ENCODE measurements around the gene RRP1. TPM values are rescaled to one million over a fixed set of nuclear protein-coding genes. Genes with fewer than 3 reads are reported as not detected.

The RRP1 gene
- total and polyA plus RNA-seq, 2 donors (not counting 1 experiment from before 2014, with no cell fraction given): 8.6 to 12.7 TPM

GRCh38 chr21:43849532-43850299 is 60.3 kb downstream of the RRP1 start:
- Histone ChIP-seq H3K9me3 (ENCODE audit: control insufficient read depth, insufficient read depth, low read depth, low read length) (no peaks in the 10 kb centered on the region), H3K79me2 (ENCODE audit: control insufficient read depth, insufficient read depth, low read length) (no peaks in the 10 kb centered on the region), H3K4me3 (replicated peaks in 1 of 4; ENCODE audit: control extremely low read depth in 1 of 4, insufficient read depth in 1 of 4, low read depth in 3 of 4, low read length in 4 of 4) (no peak overlapping the region), H3K27ac (ENCODE audit: insufficient read depth, low read length) (no peak overlapping the region), H3K4me2 (ENCODE audit: extremely low read depth, insufficient read depth, low read length) (no peak overlapping the region), H3K4me1 (ENCODE audit: control insufficient read depth, extremely low read depth, insufficient read depth, low read length) (no peaks in the 10 kb centered on the region), H4K20me1 (ENCODE audit: control insufficient read depth, extremely low read depth, insufficient read depth, low read length) (no peaks in the 10 kb centered on the region), H3K27me3 (ENCODE audit: control insufficient read depth, insufficient read depth, low read length) (peaks cover 5% of the 10 kb centered on the region), H3K36me3 (ENCODE audit: control insufficient read depth, insufficient read depth, low read length) (no peaks in the 10 kb centered on the region), H3K9ac (ENCODE audit: insufficient read depth, low read length) (no peak overlapping the region), H2AFZ (ENCODE audit: low read length) (no peak overlapping the region)
- TF ChIP-seq CTCF (conservative IDR thresholded peaks at IDR 0.05 in 1 of 2, IDR thresholded peaks at IDR 0.05 in 1 of 2; ENCODE audit: low read depth in 1 of 2, low read length in 2 of 2) (no peak), EZH2 (IDR thresholded peaks at IDR 0.05; ENCODE audit: low read length, missing control alignments) (no peak)
- no peak for DNase-seq (ENCODE audit: low read depth in 2 of 2)

GRCh38 chr21:43850728-43851295 is 61.4 kb downstream of the RRP1 start:
- Histone ChIP-seq H3K4me1 (ENCODE audit: control insufficient read depth, extremely low read depth, insufficient read depth, low read length) (no peaks in the 10 kb centered on the region), H3K79me2 (ENCODE audit: control insufficient read depth, insufficient read depth, low read length) (no peaks in the 10 kb centered on the region), H3K27me3 (ENCODE audit: control insufficient read depth, insufficient read depth, low read length) (peaks cover 10% of the 10 kb centered on the region), H3K9me3 (ENCODE audit: control insufficient read depth, insufficient read depth, low read depth, low read length) (no peaks in the 10 kb centered on the region), H3K9ac (ENCODE audit: insufficient read depth, low read length) (no peak overlapping the region), H2AFZ (ENCODE audit: low read length) (no peak overlapping the region), H3K27ac (ENCODE audit: insufficient read depth, low read length) (no peak overlapping the region), H3K4me3 (replicated peaks in 1 of 4; ENCODE audit: control extremely low read depth in 1 of 4, insufficient read depth in 1 of 4, low read depth in 3 of 4, low read length in 4 of 4) (no peak overlapping the region), H4K20me1 (ENCODE audit: control insufficient read depth, extremely low read depth, insufficient read depth, low read length) (no peaks in the 10 kb centered on the region), H3K36me3 (ENCODE audit: control insufficient read depth, insufficient read depth, low read length) (no peaks in the 10 kb centered on the region), H3K4me2 (ENCODE audit: extremely low read depth, insufficient read depth, low read length) (no peak overlapping the region)
- TF ChIP-seq CTCF (conservative IDR thresholded peaks at IDR 0.05 in 1 of 2, IDR thresholded peaks at IDR 0.05 in 1 of 2; ENCODE audit: low read depth in 1 of 2, low read length in 2 of 2) (no peak), EZH2 (IDR thresholded peaks at IDR 0.05; ENCODE audit: low read length, missing control alignments) (no peak)
- no peak for DNase-seq (ENCODE audit: low read depth in 2 of 2)

- H2AFZ ChIP-seq (ENCODE audit: low read length): no peak overlapping the region
- H3K36me3 ChIP-seq (ENCODE audit: control insufficient read depth, insufficient read depth, low read length): no peaks in the 10 kb centered on the region
- DNase-seq (ENCODE audit: low read depth in 2 of 2): no peak
- H3K9ac ChIP-seq (ENCODE audit: insufficient read depth, low read length): no peak overlapping the region
- no peaks in the 10 kb centered on the region for H4K20me1 ChIP-seq (ENCODE audit: control insufficient read depth, extremely low read depth, insufficient read depth, low read length)
- H3K9me3 ChIP-seq (ENCODE audit: control insufficient read depth, insufficient read depth, low read depth, low read length): no peaks in the 10 kb centered on the region
- H3K4me3 ChIP-seq (replicated peaks in 1 of 4; ENCODE audit: control extremely low read depth in 1 of 4, insufficient read depth in 1 of 4, low read depth in 3 of 4, low read length in 4 of 4): no peak overlapping the region
- no peak for TF ChIP-seq EZH2 (IDR thresholded peaks at IDR 0.05; ENCODE audit: low read length, missing control alignments)
- TF ChIP-seq CTCF (conservative IDR thresholded peaks at IDR 0.05 in 1 of 2, IDR thresholded peaks at IDR 0.05 in 1 of 2; ENCODE audit: low read depth in 1 of 2, low read length in 2 of 2): no peak
- H3K4me1 ChIP-seq (ENCODE audit: control insufficient read depth, extremely low read depth, insufficient read depth, low read length): no peaks in the 10 kb centered on the region
- H3K79me2 ChIP-seq (ENCODE audit: control insufficient read depth, insufficient read depth, low read length): no peaks in the 10 kb centered on the region
- H3K4me2 ChIP-seq (ENCODE audit: extremely low read depth, insufficient read depth, low read length): no peak overlapping the region
- no peak overlapping the region for H3K27ac ChIP-seq (ENCODE audit: insufficient read depth, low read length)
- peaks cover 10% of the 10 kb centered on the region for H3K27me3 ChIP-seq (ENCODE audit: control insufficient read depth, insufficient read depth, low read length)
These were observed 62.2 kb downstream of the RRP1 start for GRCh38 chr21:43851593-43851992.

Measured in fibroblast of lung (primary cell).